NOMO-1 (cell line): ENCODE measurements around the gene DST.
"Not testable (repeated sequence)": the region's sequence is repeated elsewhere in the genome, so short reads cannot be mapped to it uniquely, and the experiment has no call there.

Experiments
- DNase-seq, 2 experiments: peaks; one replicate each; lab custom pipeline; 2025; ENCODE audit not compliant: unreplicated experiment in 2 of 2; lab: John Stamatoyannopoulos, UW

The DST gene

DNA sequence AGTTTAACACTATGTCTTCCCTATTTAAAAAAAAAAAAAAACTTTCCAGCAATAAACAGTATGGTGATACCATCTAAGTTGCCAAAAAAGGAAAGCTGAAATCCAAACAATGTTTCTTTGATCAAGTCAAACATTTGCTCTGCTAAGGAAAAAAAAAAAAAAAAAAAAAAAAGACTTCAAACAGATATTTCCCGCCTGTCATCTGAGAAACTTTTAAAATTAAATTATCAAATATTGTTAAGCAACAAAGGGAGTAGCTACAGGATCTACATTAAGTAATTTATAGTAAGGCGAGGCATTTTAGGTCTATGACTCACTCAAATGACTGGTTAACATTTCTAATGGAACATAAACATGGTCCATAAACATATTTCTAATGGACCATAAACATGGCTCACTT is 121.2 kb downstream of the DST start:
- no peak for DNase-seq

DNA sequence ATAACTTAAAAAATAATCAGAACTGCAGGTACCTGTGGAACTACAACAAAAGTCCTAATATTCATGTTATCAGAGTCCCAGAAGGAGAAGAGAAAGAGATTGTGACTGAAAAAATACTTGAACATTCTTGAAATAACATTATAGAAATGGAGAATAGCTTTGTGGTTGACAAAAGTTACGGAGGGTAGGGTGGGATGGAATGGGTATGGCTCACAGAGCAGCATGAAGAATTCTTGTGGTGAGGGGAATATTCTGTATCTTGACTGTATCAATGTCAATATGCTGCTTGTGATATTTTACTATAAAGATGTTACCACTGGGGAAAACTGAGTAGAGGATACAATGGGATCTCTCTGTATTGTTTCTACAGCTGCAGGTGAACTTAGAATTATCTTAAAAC is 122.5 kb downstream of the DST start:
- DNase-seq, result no peak

- DNase-seq, result no peak
Measured at GRCh38 chr6:56518995-56519767, 123.5 kb downstream of the DST start.

DNA sequence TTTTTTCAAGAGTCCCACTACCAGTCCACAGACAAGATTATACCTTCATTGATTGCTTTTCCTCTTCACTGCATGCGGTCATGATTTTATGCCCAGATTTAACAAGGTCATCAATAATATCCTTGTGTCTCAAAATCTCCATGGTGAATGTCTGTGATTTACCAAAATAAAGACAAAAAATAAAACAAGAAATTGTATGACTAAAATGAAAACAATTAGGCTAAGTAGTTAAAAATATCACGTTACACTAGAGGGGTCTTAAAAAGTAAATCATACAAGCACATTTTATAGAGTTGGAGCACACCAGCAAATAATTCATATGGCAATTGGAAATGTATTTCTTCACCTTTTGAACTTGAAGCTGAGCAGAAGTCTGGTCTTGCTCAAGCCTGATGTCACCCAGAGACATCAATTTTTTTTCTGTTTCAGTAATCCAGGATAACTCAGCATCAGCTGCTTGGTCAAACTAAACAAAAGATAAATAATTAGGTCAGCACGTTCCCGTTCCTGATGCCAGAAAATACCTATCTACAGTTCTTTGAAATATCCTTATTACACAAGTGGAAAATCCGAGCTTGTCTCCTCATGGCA is 125.4 kb downstream of the DST start:
- no peak for DNase-seq

DNA sequence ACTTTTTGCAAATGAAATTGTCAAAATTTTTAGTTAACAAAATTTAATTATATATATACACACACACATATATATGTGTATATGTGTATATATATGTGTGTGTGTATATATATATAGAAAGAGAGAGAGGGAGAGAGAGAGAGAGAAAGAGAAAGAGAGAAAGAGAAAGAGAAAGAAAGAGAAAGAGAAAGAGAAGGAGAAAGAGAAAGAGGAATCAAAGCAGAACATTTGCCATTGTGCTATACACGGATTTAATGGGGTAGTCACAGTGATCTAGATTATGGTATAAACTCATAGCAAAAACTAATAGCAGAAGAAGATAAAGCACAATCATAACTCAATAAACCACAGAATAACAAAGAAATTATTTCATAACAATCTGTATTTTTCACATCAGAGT is 126.7 kb downstream of the DST start:
- DNase-seq, result no peak

GRCh38 chr6:56515081-56515905 is 127.4 kb downstream of the DST start:
- DNase-seq, result no peak

- no peak for DNase-seq
Measured at GRCh38 chr6:56514395-56514794, 128.3 kb downstream of the DST start.

DNA sequence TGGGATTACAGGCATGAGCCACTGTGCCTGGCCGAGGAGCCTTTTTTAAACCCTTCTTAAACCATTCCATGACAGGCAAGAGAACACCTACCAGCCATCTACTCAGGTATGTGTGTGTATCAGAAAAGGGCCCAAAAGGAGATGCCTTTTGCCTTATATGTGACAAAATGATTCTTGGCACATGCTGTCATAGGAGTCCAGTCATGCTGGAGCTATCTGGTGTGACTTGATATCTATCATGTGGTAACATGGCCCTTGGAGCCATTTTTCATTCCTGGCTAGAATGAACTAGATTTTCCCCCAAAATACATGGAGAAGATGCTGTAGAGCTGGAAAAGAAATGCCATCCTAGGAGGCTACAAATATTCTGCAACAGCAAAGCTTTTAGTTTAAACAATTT is 129.1 kb downstream of the DST start:
- DNase-seq, result no peak

GRCh38 chr6:56511591-56511990 is 131.1 kb downstream of the DST start:
- DNase-seq, result no peak

- no peak for DNase-seq
Measured at GRCh38 chr6:56510984-56511531, 131.6 kb downstream of the DST start.

DNA sequence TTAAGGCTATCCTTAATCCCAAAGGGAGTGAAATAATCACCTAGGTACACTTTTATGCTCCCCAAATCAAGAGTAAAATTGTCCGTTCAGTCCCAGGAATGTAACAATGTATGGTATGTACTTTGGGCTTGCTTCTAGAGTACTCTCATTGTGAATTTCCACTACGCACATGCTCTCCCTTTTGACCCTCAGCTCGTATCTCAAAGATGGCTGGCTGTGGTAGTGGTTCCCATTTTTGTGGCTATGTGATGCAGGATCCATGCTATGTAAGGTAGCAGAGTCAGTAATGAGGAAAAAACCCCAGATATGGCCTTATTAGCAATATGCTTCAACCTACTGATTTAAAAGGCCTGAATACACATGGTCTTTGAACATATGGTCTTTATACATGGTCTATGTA is 133.7 kb downstream of the DST start:
- no peak for DNase-seq

GRCh38 chr6:56507517-56507916 is 135.2 kb downstream of the DST start:
- DNase-seq, result no peak

DNA sequence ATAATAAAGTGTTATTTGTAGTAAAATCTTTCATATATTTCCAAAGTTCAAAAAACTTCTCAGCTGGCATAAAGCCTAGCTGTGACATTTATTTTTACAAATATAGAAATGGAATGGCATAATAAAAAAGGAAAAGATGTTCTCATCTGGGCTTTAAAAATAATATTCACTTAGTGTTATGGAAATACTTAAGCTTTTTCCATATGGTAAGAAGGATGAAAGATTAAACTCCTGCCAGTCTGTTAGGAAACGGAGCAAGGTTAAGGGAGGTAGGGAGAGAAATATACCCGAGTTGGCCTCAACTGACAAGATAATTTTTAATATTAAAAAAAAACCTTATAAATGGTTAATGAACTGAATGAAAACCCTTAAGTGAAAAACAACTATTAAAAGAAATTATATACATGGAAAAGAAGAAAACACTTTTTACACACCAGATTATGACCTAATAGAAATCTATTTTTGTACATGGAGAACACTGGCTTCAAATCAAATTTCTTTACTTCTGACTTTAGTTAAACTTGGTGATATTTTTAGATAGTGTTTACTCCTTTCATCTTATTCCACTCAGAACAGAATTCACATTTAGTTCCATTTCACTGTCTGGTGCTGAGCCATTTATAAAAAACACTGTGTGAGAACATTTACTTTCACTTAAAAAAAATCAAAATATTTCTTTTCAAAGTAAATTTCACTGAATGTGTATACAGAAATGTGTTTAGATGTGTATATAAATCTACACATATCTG is 137.0 kb downstream of the DST start:
- DNase-seq, result no peak

- no peak for DNase-seq
Measured at GRCh38 chr6:56501993-56502392, 140.7 kb downstream of the DST start.

- no peak for DNase-seq
Measured at GRCh38 chr6:56499095-56499494, 143.6 kb downstream of the DST start.

- DNase-seq, result no peak
Measured at GRCh38 chr6:56497691-56498090, 145.0 kb downstream of the DST start.

- no peak for DNase-seq
Measured at GRCh38 chr6:56497240-56497639, 145.4 kb downstream of the DST start.

- not testable (repeated sequence) for DNase-seq
Measured at GRCh38 chr6:56496650-56497049, 146.0 kb downstream of the DST start.

DNA sequence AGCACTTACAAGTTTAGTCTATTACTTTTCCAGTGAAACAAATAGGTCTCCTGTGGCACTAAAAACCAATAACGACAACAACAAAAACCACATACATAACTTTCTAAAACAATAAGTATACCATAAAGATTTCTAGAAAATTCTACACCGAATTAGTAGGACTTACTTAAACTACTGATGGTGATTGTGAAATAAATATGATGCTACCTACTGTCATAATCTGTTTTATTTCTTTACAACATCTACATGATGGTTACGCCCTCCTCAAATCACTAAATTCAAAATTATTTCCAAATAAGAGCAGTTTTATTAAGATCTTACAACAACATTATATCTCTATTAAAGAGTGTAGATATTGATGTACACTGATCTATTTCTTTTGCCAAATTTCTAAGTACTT is 147.0 kb downstream of the DST start:
- no peak for DNase-seq

DNA sequence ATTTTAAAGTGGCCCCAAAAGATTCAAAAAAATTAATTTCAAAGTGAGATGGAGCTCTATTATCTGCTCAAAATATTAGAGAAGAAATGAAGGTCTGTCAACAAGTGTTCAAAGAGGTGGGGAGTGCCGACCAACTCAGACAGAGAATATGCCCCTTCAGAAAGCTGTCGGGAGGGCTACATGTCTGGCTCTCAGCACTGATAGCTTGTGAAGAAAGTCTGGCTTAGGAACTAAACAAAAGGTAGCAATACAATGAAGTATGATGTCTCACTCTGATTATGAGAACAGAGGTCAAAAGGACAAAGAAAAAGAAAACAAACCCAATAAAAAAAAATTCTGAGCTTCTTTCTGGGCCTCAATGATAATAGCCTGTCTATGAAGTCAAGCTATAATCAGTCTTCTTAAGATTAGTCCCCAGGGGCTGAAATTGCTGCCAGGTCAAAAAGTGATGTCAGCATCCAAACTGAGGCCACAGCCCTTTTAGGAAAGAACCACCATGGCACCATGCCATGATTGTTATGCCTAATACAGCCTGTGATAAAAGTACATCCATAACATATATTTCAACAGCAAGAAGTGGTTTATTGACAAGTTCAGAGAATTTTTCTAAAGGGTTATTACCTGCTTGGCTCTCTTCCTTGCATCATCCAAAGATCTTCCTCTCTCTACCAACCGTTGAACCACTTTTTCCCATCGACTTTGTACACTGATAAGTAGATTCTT is 150.9 kb downstream of the DST start:
- no peak for DNase-seq
